ENCODE data around the gene CDK5RAP1.
A peak's percentile ranks its signal among the peaks of the same experiment; 100 is the strongest.

CDK5RAP1 gene

DNA sequence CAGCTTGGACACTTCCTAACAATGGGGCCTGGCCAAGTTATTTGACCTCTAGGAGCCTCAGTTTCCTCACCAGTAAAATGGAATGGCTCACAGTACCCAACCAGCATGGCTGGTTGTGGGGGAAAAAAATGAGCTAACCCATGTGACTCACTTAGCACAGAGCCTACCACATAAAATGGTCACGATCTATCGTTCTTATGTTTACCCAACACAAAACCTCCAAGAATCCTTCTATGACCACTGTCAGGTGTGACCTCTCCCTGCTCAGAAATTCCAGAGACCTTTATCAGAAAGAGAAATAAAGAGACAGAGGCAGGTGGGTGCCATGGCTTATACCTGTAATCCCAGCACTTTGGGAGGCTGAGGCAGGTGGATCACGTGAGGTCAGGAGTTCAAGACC, 78.9 kb downstream of the CDK5RAP1 start:
- H2BK120ac ChIP-seq (ENCODE audit: low read depth, low read length) = no peak overlapping the region
- no peak overlapping the region for H3K9ac ChIP-seq (ENCODE audit: low read length)
- no peaks in the 10 kb centered on the region for H3K79me1 ChIP-seq (replicated peaks; ENCODE audit: low read length, poor library complexity, severe bottlenecking)
- H3K27ac ChIP-seq (ENCODE audit: low read length, poor library complexity, severe bottlenecking) = no peak overlapping the region
- no peaks in the 10 kb centered on the region for H3K36me3 ChIP-seq (ENCODE audit: control insufficient read depth in 1 of 2, insufficient read depth in 2 of 2, low read depth in 1 of 2, low read length in 2 of 2)
- H2AFZ ChIP-seq (ENCODE audit: low read depth, low read length) = no peak overlapping the region
- H3K4me3 ChIP-seq (ENCODE audit: insufficient read depth in 1 of 2, low read depth in 1 of 2, low read length in 2 of 2) = no peak overlapping the region
- H3K4me1 ChIP-seq (ENCODE audit: control insufficient read depth, insufficient read depth, low read depth, low read length) = no peaks in the 10 kb centered on the region
- no peak overlapping the region for H4K91ac ChIP-seq (ENCODE audit: low read length)
- H3K23ac ChIP-seq (ENCODE audit: low read length in 2 of 2) = no peak overlapping the region
- WGBS = 90% methylated on average over 1 of the region's 3 CpGs
- H4K8ac ChIP-seq (ENCODE audit: low read length) = no peak overlapping the region
- no peak overlapping the region for H2BK15ac ChIP-seq (ENCODE audit: low read depth, poor library complexity, severe bottlenecking)
- no peak overlapping the region for H2BK5ac ChIP-seq (ENCODE audit: low read depth, low read length, poor library complexity, severe bottlenecking)
- H2BK12ac ChIP-seq (ENCODE audit: low read length in 2 of 2) = no peak overlapping the region
- peaks cover 48 to 79% of the 10 kb centered on the region in 2 experiments for H3K27me3 ChIP-seq (ENCODE audit: control insufficient read depth in 1 of 2, insufficient read depth in 1 of 2, low read length in 2 of 2)
- no peak overlapping the region for H3K18ac ChIP-seq (ENCODE audit: low read depth in 1 of 2, low read length in 2 of 2)
- no peak overlapping the region for H2AK5ac ChIP-seq (ENCODE audit: low read length, severe bottlenecking)
- H3K4me2 ChIP-seq (ENCODE audit: low read length, poor library complexity, severe bottlenecking) = no peak overlapping the region
- no peak overlapping the region for H3K4ac ChIP-seq (ENCODE audit: low read depth in 1 of 2, low read length in 2 of 2)
- H3K14ac ChIP-seq (ENCODE audit: low read length in 2 of 2) = no peak overlapping the region
- DNase-seq = no peak
- no peaks in the 10 kb centered on the region for H3K9me3 ChIP-seq (ENCODE audit: control insufficient read depth, low read length)

DNA sequence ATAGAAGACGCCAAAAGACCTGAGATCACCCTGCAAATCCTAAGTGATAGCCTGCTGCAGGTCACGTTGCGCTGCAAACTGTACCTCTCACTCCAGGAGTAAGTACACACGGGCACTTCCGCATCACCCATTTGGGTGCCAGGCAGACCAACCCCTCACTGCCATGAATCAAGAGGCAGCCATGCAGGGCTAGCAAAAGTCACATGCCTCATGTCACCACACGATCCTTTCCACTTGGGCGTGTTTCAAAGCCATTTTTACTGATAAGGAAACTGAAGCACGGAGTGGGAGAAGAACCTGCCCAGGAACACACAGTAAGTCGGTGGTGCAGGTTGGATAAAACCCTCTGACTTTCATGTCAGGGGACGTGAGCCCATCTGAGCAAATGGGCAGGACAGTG, 81.3 kb downstream of the CDK5RAP1 start:
- no peak overlapping the region for H2BK5ac ChIP-seq (ENCODE audit: low read depth, low read length, poor library complexity, severe bottlenecking)
- H2BK120ac ChIP-seq (ENCODE audit: low read depth, low read length) = no peak overlapping the region
- no peak overlapping the region for H3K4me2 ChIP-seq (ENCODE audit: low read length, poor library complexity, severe bottlenecking)
- no peaks in the 10 kb centered on the region for H3K4me1 ChIP-seq (ENCODE audit: control insufficient read depth, insufficient read depth, low read depth, low read length)
- no peak overlapping the region for H3K14ac ChIP-seq (ENCODE audit: low read length in 2 of 2)
- DNase-seq = no peak
- no peaks in the 10 kb centered on the region for H3K79me1 ChIP-seq (replicated peaks; ENCODE audit: low read length, poor library complexity, severe bottlenecking)
- H2BK12ac ChIP-seq (ENCODE audit: low read length in 2 of 2) = no peak overlapping the region
- no peak overlapping the region for H2AFZ ChIP-seq (ENCODE audit: low read depth, low read length)
- H4K8ac ChIP-seq (ENCODE audit: low read length) = no peak overlapping the region
- no peaks in the 10 kb centered on the region for H3K36me3 ChIP-seq (ENCODE audit: control insufficient read depth in 1 of 2, insufficient read depth in 2 of 2, low read depth in 1 of 2, low read length in 2 of 2)
- H4K91ac ChIP-seq (ENCODE audit: low read length) = no peak overlapping the region
- no peak overlapping the region for H2BK15ac ChIP-seq (ENCODE audit: low read depth, poor library complexity, severe bottlenecking)
- H3K9ac ChIP-seq (ENCODE audit: low read length) = no peak overlapping the region
- H3K27me3 ChIP-seq (ENCODE audit: control insufficient read depth in 1 of 2, insufficient read depth in 1 of 2, low read length in 2 of 2) = peaks cover 37 to 84% of the 10 kb centered on the region in 2 experiments
- no peak overlapping the region for H3K23ac ChIP-seq (ENCODE audit: low read length in 2 of 2)
- H3K4ac ChIP-seq (ENCODE audit: low read depth in 1 of 2, low read length in 2 of 2) = no peak overlapping the region
- H3K4me3 ChIP-seq (ENCODE audit: insufficient read depth in 1 of 2, low read depth in 1 of 2, low read length in 2 of 2) = no peak overlapping the region
- H3K9me3 ChIP-seq (ENCODE audit: control insufficient read depth, low read length) = no peaks in the 10 kb centered on the region
- no peak overlapping the region for H3K27ac ChIP-seq (ENCODE audit: low read length, poor library complexity, severe bottlenecking)
- no peak overlapping the region for H3K18ac ChIP-seq (ENCODE audit: low read depth in 1 of 2, low read length in 2 of 2)
- 92% methylated on average over 10 of the region's 10 CpGs for WGBS
- no peak overlapping the region for H2AK5ac ChIP-seq (ENCODE audit: low read length, severe bottlenecking)

DNA sequence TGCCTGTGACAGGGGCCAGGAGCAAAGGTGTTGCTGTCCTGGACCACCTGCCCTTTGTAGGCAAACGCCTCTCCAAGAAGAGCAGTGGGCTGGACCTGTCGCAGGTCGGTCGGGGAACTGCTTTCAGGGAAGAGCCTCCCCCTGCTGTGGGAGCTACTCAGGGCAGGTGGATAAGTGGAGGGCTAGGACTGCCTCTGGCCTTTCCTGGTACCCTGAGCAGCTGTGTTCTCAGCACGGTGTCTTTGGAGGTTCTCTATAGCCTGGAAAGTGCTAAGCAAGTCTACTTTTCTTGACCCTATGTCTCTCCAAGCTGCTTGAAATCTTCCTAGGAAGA, 83.3 kb downstream of the CDK5RAP1 start:
- H3K4me3 ChIP-seq (ENCODE audit: insufficient read depth in 1 of 2, low read depth in 1 of 2, low read length in 2 of 2) = no peak overlapping the region
- no peaks in the 10 kb centered on the region for H3K79me1 ChIP-seq (replicated peaks; ENCODE audit: low read length, poor library complexity, severe bottlenecking)
- H2BK12ac ChIP-seq (ENCODE audit: low read length in 2 of 2) = no peak overlapping the region
- H2AK5ac ChIP-seq (ENCODE audit: low read length, severe bottlenecking) = no peak overlapping the region
- H4K91ac ChIP-seq (ENCODE audit: low read length) = no peak overlapping the region
- no peak overlapping the region for H3K4me2 ChIP-seq (ENCODE audit: low read length, poor library complexity, severe bottlenecking)
- no peak overlapping the region for H3K27ac ChIP-seq (ENCODE audit: low read length, poor library complexity, severe bottlenecking)
- no peaks in the 10 kb centered on the region for H3K9me3 ChIP-seq (ENCODE audit: control insufficient read depth, low read length)
- no peak overlapping the region for H2BK120ac ChIP-seq (ENCODE audit: low read depth, low read length)
- no peak overlapping the region for H3K23ac ChIP-seq (ENCODE audit: low read length in 2 of 2)
- H3K9ac ChIP-seq (ENCODE audit: low read length) = no peak overlapping the region
- no peak overlapping the region for H2AFZ ChIP-seq (ENCODE audit: low read depth, low read length)
- H3K18ac ChIP-seq (ENCODE audit: low read depth in 1 of 2, low read length in 2 of 2) = no peak overlapping the region
- peak overlapping the region in 1 of 2 experiments; percentile 16 for H3K14ac ChIP-seq (ENCODE audit: low read length in 2 of 2)
- H3K36me3 ChIP-seq (ENCODE audit: control insufficient read depth in 1 of 2, insufficient read depth in 2 of 2, low read depth in 1 of 2, low read length in 2 of 2) = no peaks in the 10 kb centered on the region
- no peaks in the 10 kb centered on the region for H3K4me1 ChIP-seq (ENCODE audit: control insufficient read depth, insufficient read depth, low read depth, low read length)
- H3K27me3 ChIP-seq (ENCODE audit: control insufficient read depth in 1 of 2, insufficient read depth in 1 of 2, low read length in 2 of 2) = peaks cover 20 to 78% of the 10 kb centered on the region in 2 experiments
- no peak overlapping the region for H4K8ac ChIP-seq (ENCODE audit: low read length)
- no peak overlapping the region for H2BK5ac ChIP-seq (ENCODE audit: low read depth, low read length, poor library complexity, severe bottlenecking)
- no peak for DNase-seq
- H2BK15ac ChIP-seq (ENCODE audit: low read depth, poor library complexity, severe bottlenecking) = no peak overlapping the region
- H3K4ac ChIP-seq (ENCODE audit: low read depth in 1 of 2, low read length in 2 of 2) = no peak overlapping the region
- WGBS = 44% methylated on average over 5 of the region's 5 CpGs

DNA sequence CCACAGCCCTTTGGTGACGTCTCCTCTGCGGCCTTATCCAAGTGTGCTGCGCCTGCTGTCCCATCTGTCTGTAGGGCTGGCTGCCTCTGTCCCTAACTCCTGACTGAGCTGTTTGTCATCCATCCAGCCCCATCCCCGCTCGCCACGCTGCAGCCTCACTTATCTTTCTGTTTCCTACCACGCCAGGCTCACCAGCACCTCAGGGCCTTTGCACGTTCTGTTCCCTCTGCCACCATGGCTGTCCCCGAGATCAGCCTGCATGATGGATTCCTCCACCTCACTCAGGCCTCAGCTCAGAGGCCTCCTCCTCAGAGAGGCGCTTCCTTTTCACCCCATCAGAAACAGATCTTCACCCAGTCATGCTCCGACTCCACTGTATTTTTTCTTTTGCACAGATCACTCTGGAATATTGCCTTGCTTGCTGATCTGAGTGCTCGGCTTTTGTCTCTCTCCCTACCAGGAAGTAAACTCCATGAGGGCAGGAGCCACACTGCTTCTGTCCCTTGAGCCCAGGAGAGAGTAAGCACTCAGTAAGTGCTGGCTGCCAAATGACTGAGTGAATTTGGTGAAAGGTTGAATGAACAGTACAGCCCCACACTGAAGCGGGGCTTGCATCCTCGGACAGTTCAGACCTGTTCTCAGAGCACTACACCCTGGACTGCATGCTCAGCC, 83.8 kb downstream of the CDK5RAP1 start:
- Histone ChIP-seq H3K14ac (ENCODE audit: low read length in 2 of 2) (no peak overlapping the region), H4K8ac (ENCODE audit: low read length) (no peak overlapping the region), H3K4me3 (ENCODE audit: insufficient read depth in 1 of 2, low read depth in 1 of 2, low read length in 2 of 2) (no peak overlapping the region), H3K36me3 (ENCODE audit: control insufficient read depth in 1 of 2, insufficient read depth in 2 of 2, low read depth in 1 of 2, low read length in 2 of 2) (no peaks in the 10 kb centered on the region), H2BK12ac (ENCODE audit: low read length in 2 of 2) (no peak overlapping the region), H3K9ac (ENCODE audit: low read length) (no peak overlapping the region), H3K4me1 (ENCODE audit: control insufficient read depth, insufficient read depth, low read depth, low read length) (no peaks in the 10 kb centered on the region), H2BK5ac (ENCODE audit: low read depth, low read length, poor library complexity, severe bottlenecking) (no peak overlapping the region), H3K4me2 (ENCODE audit: low read length, poor library complexity, severe bottlenecking) (no peak overlapping the region), H2AFZ (ENCODE audit: low read depth, low read length) (no peak overlapping the region), H3K27ac (ENCODE audit: low read length, poor library complexity, severe bottlenecking) (no peak overlapping the region), H3K18ac (ENCODE audit: low read depth in 1 of 2, low read length in 2 of 2) (no peak overlapping the region), H2AK5ac (ENCODE audit: low read length, severe bottlenecking) (no peak overlapping the region), H3K9me3 (ENCODE audit: control insufficient read depth, low read length) (no peaks in the 10 kb centered on the region), H2BK120ac (ENCODE audit: low read depth, low read length) (no peak overlapping the region), H3K4ac (ENCODE audit: low read depth in 1 of 2, low read length in 2 of 2) (no peak overlapping the region), H3K27me3 (ENCODE audit: control insufficient read depth in 1 of 2, insufficient read depth in 1 of 2, low read length in 2 of 2) (peaks cover 19 to 75% of the 10 kb centered on the region in 2 experiments), H2BK15ac (ENCODE audit: low read depth, poor library complexity, severe bottlenecking) (no peak overlapping the region), H3K23ac (ENCODE audit: low read length in 2 of 2) (no peak overlapping the region), H4K91ac (ENCODE audit: low read length) (no peak overlapping the region), H3K79me1 (replicated peaks; ENCODE audit: low read length, poor library complexity, severe bottlenecking) (no peaks in the 10 kb centered on the region)
- DNase-seq = no peak
- 90% methylated on average over 14 of the region's 14 CpGs for WGBS
